ENCODE results near the gene CLDN9. TPM values are rescaled to one million over a fixed set of nuclear protein-coding genes. Genes with fewer than 3 reads are reported as not detected.
A peak's percentile ranks its signal among the peaks of the same experiment; 100 is the strongest.

Gene CLDN9
- total and polyA plus RNA-seq, 8 donors: 1.7 to 12.1 (median 3.0) TPM

- WGBS, 2 donors: 21 to 33% methylated on average over 13 to 19 of the region's 19 CpGs
- Histone ChIP-seq H3K27ac (peak overlapping the region; percentile 80 to 90 (median 85)), H3K36me3 (peaks cover 0 to 1% (median 0%) of the 10 kb centered on the region in 3 donors), H3K9me3 (no peaks in the 10 kb centered on the region), H3K4me1 (peaks cover 0 to 21% (median 5%) of the 10 kb centered on the region in 3 donors), H3K4me3 (peak overlapping the region; percentile 27 to 83 (median 75)), H3K27me3 (no peaks in the 10 kb centered on the region)
- TF ChIP-seq, protein P1, sequence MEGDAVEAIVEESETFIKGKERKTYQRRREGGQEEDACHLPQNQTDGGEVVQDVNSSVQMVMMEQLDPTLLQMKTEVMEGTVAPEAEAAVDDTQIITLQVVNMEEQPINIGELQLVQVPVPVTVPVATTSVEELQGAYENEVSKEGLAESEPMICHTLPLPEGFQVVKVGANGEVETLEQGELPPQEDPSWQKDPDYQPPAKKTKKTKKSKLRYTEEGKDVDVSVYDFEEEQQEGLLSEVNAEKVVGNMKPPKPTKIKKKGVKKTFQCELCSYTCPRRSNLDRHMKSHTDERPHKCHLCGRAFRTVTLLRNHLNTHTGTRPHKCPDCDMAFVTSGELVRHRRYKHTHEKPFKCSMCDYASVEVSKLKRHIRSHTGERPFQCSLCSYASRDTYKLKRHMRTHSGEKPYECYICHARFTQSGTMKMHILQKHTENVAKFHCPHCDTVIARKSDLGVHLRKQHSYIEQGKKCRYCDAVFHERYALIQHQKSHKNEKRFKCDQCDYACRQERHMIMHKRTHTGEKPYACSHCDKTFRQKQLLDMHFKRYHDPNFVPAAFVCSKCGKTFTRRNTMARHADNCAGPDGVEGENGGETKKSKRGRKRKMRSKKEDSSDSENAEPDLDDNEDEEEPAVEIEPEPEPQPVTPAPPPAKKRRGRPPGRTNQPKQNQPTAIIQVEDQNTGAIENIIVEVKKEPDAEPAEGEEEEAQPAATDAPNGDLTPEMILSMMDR (IDR thresholded peaks at IDR 0.05): no peak
- DNase-seq (peak; percentile 79 to 92 (median 89)), ATAC-seq (peak; percentile 60 to 71 (median 70)), FAIRE-seq (no peak)
- intact Hi-C loops (cut with DNase I): no loop called here
These were observed 22.7 kb downstream of the CLDN9 start for GRCh38 chr16:3035289-3035971.

DNA sequence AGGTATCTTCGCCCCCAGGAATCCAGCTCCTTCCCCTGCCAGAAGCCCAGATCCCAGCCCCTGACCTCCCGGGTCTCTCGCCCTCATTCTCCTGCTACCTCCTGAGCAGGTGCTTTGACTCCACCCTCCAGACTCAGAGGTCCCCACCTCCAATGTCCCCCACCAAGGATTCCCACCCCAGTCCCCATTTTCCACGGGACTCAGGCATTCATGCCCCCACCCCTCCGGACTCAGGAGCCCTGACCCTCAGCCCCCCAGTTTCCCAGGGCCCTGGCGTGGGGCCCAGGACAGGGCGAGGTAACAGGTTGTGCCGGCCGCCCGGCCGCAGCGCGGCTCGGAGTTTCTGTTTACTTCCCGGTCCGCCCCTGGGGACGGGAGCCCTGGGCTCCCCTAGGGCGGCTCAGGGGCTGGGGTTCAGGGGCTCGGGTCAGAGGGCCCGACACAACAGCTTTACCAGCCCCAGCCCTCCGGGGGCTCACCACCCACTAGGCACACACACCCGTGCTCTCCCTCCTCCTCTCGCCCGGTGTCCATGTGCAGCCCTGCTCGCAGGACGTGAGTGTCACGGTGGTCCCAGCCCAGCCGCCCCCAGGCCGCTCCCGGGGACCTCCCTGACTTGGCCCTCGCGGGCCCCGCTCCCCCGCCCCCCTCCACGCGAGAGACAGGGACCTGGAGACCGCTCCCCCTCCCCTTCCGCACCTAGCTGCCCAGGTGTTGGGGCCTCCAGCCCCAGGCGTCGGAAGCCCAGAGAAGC lies 23.4 kb downstream of the CLDN9 start:
- no peaks in the 10 kb centered on the region for H3K9me3 ChIP-seq
- TF ChIP-seq, protein P1 (IDR thresholded peaks at IDR 0.05): no peak
- WGBS, 2 donors: 1% methylated on average over 29 to 40 of the region's 40 CpGs
- FAIRE-seq (no peak), DNase-seq (peak; percentile 58 to 91 (median 76)), ATAC-seq (peak; percentile 57 to 64 (median 60))
- no peaks in the 10 kb centered on the region for H3K27me3 ChIP-seq
- intact Hi-C loops (cut with DNase I): no loop called here
- peaks cover 0 to 21% (median 5%) of the 10 kb centered on the region in 3 donors for H3K4me1 ChIP-seq
- no peaks in the 10 kb centered on the region for H3K36me3 ChIP-seq
- H3K4me3 ChIP-seq: peak overlapping the region; percentile 27 to 83 (median 75)
- H3K27ac ChIP-seq: peak overlapping the region; percentile 80 to 90 (median 85)

DNA sequence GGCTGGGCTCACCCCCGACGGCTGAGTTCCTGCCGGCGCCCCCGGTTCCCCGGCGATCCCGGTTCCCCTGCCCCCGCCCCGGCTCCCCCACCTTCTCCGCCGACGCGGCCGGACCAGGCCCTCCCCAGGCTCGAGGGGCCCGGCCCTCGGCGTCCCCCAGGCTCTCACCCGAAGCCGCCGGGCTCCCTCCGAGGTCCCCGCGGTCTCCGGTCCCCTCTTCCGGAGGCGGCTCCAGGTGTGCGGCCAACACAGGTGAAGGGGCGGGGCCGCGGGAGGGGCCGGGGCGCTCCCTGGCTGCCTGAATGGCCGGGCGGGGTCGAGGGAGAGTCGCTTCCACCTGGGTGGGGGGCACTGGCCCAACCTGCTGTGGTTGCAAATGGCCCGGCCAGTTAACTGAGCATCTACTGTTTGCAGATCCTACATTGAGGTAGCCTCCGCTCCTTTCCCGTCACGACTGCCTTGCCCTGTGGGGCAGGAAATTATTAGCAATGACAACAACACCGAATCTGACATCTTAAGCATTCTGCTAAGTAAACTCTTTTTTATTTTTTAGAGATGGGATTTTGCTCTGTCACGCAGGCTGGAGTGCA lies 24.1 kb downstream of the CLDN9 start, which contains the start of gene BICDL2:
Gene BICDL2, minus strand, starts transcription at position 219 of the 590 bp plus-strand sequence. CDS start 1,448 bp downstream, outside the sequence.
- peak; percentile 75 to 93 (median 82) for DNase-seq
- H3K27ac ChIP-seq: peak within 1 kb of the TSS; percentile 80 to 90 (median 85)
- 3% methylated on average over 30 to 44 of the region's 44 CpGs for WGBS, 2 donors
- peak within 1 kb of the TSS; percentile 27 to 83 (median 75) for H3K4me3 ChIP-seq
- no peaks in the 10 kb centered on the region for H3K27me3 ChIP-seq
- ATAC-seq: peak; percentile 67 to 74 (median 69)
- TF ChIP-seq, protein P1 (IDR thresholded peaks at IDR 0.05): no peak
- H3K36me3 ChIP-seq: no peaks in the 10 kb centered on the region
- H3K4me1 ChIP-seq: peaks cover 0 to 15% (median 5%) of the 10 kb centered on the region in 3 donors
- FAIRE-seq: no peak
- H3K9me3 ChIP-seq: no peaks in the 10 kb centered on the region
- intact Hi-C loops (cut with DNase I): no loop called here

DNA sequence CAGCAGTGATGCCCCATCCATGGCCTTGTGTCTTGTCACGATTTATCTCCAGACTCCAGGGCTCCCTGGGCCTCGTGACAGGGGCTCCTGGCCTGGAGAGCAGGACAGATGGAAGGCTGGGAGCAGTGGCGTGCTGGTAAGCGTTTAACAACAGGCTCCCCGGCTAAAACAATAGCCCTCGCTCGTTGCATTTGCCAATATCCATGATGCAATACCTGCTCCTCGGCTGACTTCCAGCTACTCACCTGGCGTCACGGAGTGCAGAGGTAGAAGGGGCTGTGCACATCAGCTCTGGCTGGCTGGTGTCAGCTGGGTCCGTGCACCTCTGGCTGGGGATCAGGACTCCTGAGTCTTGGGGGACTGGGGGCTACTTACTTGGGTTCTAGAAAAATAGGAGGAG lies 25.5 kb downstream of the CLDN9 start:
- Histone ChIP-seq H3K36me3 (no peaks in the 10 kb centered on the region), H3K27me3 (no peaks in the 10 kb centered on the region), H3K4me3 (no peak overlapping the region), H3K4me1 (peaks cover 0 to 14% (median 5%) of the 10 kb centered on the region in 3 donors), H3K9me3 (no peaks in the 10 kb centered on the region), H3K27ac (peak overlapping the region; percentile 17 to 73 (median 52))
- FAIRE-seq (no peak), ATAC-seq (peak; percentile 39 to 66 (median 57)), DNase-seq (peak; percentile 77 to 95 (median 88))
- TF ChIP-seq, protein P1 (IDR thresholded peaks at IDR 0.05): no peak
- intact Hi-C loops (cut with DNase I): no loop called here
- WGBS, 2 donors: 7 to 13% methylated on average over 11 of the region's 11 CpGs

Measured in pancreas (tissue), 10 donors.